Kidney (tissue), 14 donors: Measurements from ENCODE around the gene WASL. TPM values are rescaled to one million over a fixed set of nuclear protein-coding genes. Genes with fewer than 3 reads are reported as not detected.

ENCODE experiments used
- DNase-seq, 5 donors: peaks; one replicate each; pipeline ENCODE4 v3.0.0-alpha.2; 2013 to 2020
- FAIRE-seq: peaks from 2 replicates; lab custom pipeline; 2012; peaks lifted over from hg19 to GRCh38; lab: Jason Lieb, UNC
- H3K27ac ChIP-seq, 2 donors: one replicate each; pipeline ENCODE4 v1.7.0; 2013; ENCODE audit warnings: low read depth in 2 of 2, low read length in 2 of 2, inconsistent platforms in 1 of 2
- H3K27me3 ChIP-seq: one replicate; pipeline ENCODE4 v1.7.1; 2013; ENCODE audit warnings: low read length, inconsistent platforms; ENCODE audit not compliant: control insufficient read depth, insufficient read depth
- H3K36me3 ChIP-seq, 3 donors: one replicate each; pipeline versions ENCODE4 v1.7.0 to v1.7.1; 2013; ENCODE audit warnings: low read length in 3 of 3, control low read depth in 1 of 3, inconsistent platforms in 1 of 3; ENCODE audit not compliant: insufficient read depth in 3 of 3, control insufficient read depth in 2 of 3
- H3K4me1 ChIP-seq, 3 donors: one replicate each; pipeline versions ENCODE4 v1.7.0 to v1.7.1; 2013; ENCODE audit warnings: low read length in 3 of 3, inconsistent platforms in 1 of 3, low read depth in 1 of 3; ENCODE audit not compliant: control insufficient read depth in 2 of 3, insufficient read depth in 2 of 3
- H3K4me3 ChIP-seq, 3 donors: one replicate each; pipeline versions ENCODE4 v1.7.0 to v1.8.1; 2013; ENCODE audit warnings: low read length in 3 of 3, control low read depth in 1 of 3, inconsistent platforms in 1 of 3
- H3K9ac ChIP-seq, 3 donors: one replicate each; pipeline versions ENCODE4 v1.7.0 to v1.7.1; 2013; ENCODE audit warnings: low read length in 3 of 3, control low read depth in 1 of 3, inconsistent platforms in 1 of 3
- H3K9me3 ChIP-seq, 3 donors: one replicate each; pipeline versions ENCODE4 v1.7.0 to v1.7.1; 2013; ENCODE audit warnings: low read length in 3 of 3, control low read depth in 1 of 3, inconsistent platforms in 1 of 3; ENCODE audit not compliant: control insufficient read depth in 2 of 3, insufficient read depth in 1 of 3
- intact Hi-C: fragments of 100-400 bp; cut with DNase I; formaldehyde crosslinking; loops from one replicate; pipeline ENCODE4 v1.11.1; 2022
- polyA plus RNA-seq: library from polyadenylated mRNA; stranded (reverse); fragments of 350-450 nt; fragmentation: Illumina TruSeq; extraction: RNeasy Lipid Tissue Mini Kit (QIAGEN cat#74804); gene quantifications from one replicate; pipeline ENCODE4 v1.2.3, GENCODE V29; 2014; ENCODE audit warnings: low read depth, low replicate concordance; ENCODE audit not compliant: insufficient read depth
- total RNA-seq: library from RNA; stranded (reverse); fragmentation: NEBNext Ultra II Directional; extraction: Animal tissue kit (Norgen Biotek cat#: 25700); gene quantifications from one replicate; pipeline ENCODE4 v1.2.1, GENCODE V29; 2021
- TF ChIP-seq, protein P1 (sequence below): IDR thresholded peaks from 3 replicates; pipeline ENCODE4 v1.5.1; 2012; ENCODE audit warnings: mild to moderate bottlenecking, moderate library complexity, borderline replicate concordance; ENCODE audit not compliant: insufficient read depth; ENCODE audit errors: extremely low read depth
- donor health status: control.
- donor health status: control.
- donor health status: control.
- donor health status: control.
- donor health status: control.
- donor health status: DM: yes; HTN: yes; CAD: no.
- donor health status: Normal renal cell carcinoma (clear cell type).

WASL gene
- total and polyA plus RNA-seq, 2 donors from 2014 or later = 28.7 to 50.4 TPM

DNA sequence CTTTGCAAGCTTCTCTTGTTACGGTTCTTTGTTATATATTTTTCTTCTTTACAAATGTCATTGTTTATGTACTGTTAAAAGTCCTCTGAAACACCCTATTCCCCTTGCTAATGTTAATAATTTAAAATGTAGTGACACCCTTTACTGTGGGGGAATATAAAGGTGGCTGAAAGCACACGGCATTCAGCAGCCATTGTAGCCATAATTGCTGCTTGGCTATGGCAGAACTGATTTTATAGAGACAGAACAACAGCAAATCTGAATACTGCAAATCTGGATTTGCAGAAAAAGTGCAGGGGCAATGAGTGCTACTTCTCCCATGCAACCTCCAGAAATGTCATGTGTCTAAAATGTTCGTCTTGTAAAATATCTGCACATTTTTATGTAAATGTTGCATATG is 3.7 kb upstream of the WASL start:
- FAIRE-seq = no peak
- intact Hi-C loops = no loop called here
- Histone ChIP-seq H3K4me3 (no peak overlapping the region), H3K9me3 (no peaks in the 10 kb centered on the region), H3K36me3 (no peaks in the 10 kb centered on the region), H3K27me3 (no peaks in the 10 kb centered on the region), H3K9ac (no peak overlapping the region), H3K27ac (no peak overlapping the region), H3K4me1 (peaks cover 0 to under 1% (median 0%) of the 10 kb centered on the region in 3 donors)
- TF ChIP-seq, protein P1, sequence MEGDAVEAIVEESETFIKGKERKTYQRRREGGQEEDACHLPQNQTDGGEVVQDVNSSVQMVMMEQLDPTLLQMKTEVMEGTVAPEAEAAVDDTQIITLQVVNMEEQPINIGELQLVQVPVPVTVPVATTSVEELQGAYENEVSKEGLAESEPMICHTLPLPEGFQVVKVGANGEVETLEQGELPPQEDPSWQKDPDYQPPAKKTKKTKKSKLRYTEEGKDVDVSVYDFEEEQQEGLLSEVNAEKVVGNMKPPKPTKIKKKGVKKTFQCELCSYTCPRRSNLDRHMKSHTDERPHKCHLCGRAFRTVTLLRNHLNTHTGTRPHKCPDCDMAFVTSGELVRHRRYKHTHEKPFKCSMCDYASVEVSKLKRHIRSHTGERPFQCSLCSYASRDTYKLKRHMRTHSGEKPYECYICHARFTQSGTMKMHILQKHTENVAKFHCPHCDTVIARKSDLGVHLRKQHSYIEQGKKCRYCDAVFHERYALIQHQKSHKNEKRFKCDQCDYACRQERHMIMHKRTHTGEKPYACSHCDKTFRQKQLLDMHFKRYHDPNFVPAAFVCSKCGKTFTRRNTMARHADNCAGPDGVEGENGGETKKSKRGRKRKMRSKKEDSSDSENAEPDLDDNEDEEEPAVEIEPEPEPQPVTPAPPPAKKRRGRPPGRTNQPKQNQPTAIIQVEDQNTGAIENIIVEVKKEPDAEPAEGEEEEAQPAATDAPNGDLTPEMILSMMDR = no peak
- no peak for DNase-seq

DNA sequence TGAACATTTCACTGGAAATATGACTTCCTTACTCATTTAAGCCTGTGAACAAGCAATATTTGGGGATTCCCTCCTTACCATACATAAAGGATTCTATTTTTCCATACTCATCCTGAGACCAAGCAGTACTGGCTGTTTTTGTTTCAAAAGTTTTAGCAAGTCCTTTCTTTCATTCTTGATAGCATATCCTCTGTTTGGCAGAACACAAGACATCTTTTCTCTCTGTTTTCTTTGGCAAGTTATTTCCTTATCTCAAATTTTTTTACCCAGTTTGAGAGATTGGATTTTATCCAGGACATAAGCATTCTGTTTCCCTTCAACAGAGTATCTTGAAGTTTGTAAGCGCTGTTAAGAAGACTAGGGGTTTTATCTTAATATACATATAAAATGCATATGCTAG is 3.0 kb upstream of the WASL start:
- Histone ChIP-seq H3K9me3 (no peaks in the 10 kb centered on the region), H3K9ac (no peak overlapping the region), H3K27ac (no peak overlapping the region), H3K27me3 (no peaks in the 10 kb centered on the region), H3K4me3 (no peak overlapping the region), H3K4me1 (peaks cover 0 to 2% (median under 1%) of the 10 kb centered on the region in 3 donors), H3K36me3 (no peaks in the 10 kb centered on the region)
- FAIRE-seq = no peak
- peak in 2 of 5 donors; percentile 33 to 60 for DNase-seq
- TF ChIP-seq, protein P1 = no peak
- intact Hi-C loops = no loop called here

DNA sequence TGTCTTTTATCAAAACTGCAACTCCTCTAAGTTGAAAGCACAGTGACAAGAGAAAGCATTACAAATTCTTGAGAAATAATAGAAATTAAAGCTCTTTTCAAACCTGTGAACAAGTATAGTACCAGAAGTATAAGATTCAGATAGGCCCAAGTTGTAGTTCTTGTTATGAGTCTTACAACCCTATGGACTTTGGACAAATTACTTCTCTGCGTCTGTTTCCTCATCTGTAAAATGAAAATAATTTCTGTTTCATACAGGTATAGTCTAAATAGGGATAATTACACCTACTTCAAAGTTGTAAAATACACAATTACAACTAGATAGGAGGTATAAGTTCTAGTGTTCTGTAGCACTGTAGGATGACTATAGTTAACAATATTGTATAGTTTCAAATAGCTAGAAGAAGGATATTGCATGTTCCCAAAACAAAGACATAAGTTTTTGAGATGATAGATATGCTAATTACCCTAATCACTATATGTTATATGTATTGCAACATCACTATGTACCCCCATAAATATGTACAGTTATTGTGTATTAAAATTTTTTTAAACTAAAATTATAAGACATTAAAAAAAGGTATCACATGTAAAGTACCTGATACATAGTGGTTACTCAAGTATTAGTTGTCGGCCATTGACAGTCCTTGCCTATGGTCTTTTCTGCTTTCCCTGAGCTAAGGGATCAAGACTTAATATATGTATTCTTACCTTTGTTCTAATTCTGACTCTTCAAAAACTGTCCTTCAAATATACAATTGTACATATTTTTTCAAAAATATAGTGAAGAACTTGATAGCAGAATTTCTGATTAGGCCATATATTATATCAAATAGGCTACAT is 1.8 kb upstream of the WASL start:
- TF ChIP-seq, protein P1 = no peak
- no peak overlapping the region for H3K9ac ChIP-seq
- H3K9me3 ChIP-seq = no peaks in the 10 kb centered on the region
- no peak overlapping the region for H3K27ac ChIP-seq
- intact Hi-C loops = no loop called here
- H3K4me1 ChIP-seq = peaks cover 0 to 6% (median 4%) of the 10 kb centered on the region in 3 donors
- H3K4me3 ChIP-seq = peak overlapping the region in 1 of 3 donors; percentile 35
- H3K27me3 ChIP-seq = no peaks in the 10 kb centered on the region
- DNase-seq (no peak), FAIRE-seq (peak; percentile 38)
- H3K36me3 ChIP-seq = no peaks in the 10 kb centered on the region
